ENCODE measurements around the gene POF1B.

POF1B gene

GRCh38 chrX:85375333-85375738, 4.1 kb downstream of the POF1B start:
- Histone ChIP-seq H3K36me3 (ENCODE audit: control insufficient read depth, low read length) (no peaks in the 10 kb centered on the region), H3K9me3 (ENCODE audit: control insufficient read depth, insufficient read depth, low read length) (no peaks in the 10 kb centered on the region), H3K4me3 (ENCODE audit: low read length) (no peak overlapping the region), H3K4me2 (ENCODE audit: low read length) (no peak overlapping the region), H3K4me1 (ENCODE audit: control insufficient read depth, low read length) (no peaks in the 10 kb centered on the region), H4K20me1 (ENCODE audit: control insufficient read depth, insufficient read depth, low read depth, low read length) (no peaks in the 10 kb centered on the region), H3K79me2 (ENCODE audit: control insufficient read depth, low read length) (no peaks in the 10 kb centered on the region), H3F3A (ENCODE audit: control insufficient read depth, insufficient read depth) (no peaks in the 10 kb centered on the region), H3K27me3 (ENCODE audit: control insufficient read depth, low read length) (no peaks in the 10 kb centered on the region), H3K27ac (ENCODE audit: low read depth, low read length) (no peak overlapping the region), H3K9me2 (replicated peaks; ENCODE audit: control insufficient read depth, low read length) (no peaks in the 10 kb centered on the region)
- TF ChIP-seq, protein P1, sequence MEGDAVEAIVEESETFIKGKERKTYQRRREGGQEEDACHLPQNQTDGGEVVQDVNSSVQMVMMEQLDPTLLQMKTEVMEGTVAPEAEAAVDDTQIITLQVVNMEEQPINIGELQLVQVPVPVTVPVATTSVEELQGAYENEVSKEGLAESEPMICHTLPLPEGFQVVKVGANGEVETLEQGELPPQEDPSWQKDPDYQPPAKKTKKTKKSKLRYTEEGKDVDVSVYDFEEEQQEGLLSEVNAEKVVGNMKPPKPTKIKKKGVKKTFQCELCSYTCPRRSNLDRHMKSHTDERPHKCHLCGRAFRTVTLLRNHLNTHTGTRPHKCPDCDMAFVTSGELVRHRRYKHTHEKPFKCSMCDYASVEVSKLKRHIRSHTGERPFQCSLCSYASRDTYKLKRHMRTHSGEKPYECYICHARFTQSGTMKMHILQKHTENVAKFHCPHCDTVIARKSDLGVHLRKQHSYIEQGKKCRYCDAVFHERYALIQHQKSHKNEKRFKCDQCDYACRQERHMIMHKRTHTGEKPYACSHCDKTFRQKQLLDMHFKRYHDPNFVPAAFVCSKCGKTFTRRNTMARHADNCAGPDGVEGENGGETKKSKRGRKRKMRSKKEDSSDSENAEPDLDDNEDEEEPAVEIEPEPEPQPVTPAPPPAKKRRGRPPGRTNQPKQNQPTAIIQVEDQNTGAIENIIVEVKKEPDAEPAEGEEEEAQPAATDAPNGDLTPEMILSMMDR (IDR thresholded peaks at IDR 0.05; ENCODE audit: low read depth, low read length, poor library complexity, severe bottlenecking) = no peak
- no peak for TF ChIP-seq EZH2phosphoT487 (IDR thresholded peaks at IDR 0.05; ENCODE audit: borderline replicate concordance, low read length)

DNA sequence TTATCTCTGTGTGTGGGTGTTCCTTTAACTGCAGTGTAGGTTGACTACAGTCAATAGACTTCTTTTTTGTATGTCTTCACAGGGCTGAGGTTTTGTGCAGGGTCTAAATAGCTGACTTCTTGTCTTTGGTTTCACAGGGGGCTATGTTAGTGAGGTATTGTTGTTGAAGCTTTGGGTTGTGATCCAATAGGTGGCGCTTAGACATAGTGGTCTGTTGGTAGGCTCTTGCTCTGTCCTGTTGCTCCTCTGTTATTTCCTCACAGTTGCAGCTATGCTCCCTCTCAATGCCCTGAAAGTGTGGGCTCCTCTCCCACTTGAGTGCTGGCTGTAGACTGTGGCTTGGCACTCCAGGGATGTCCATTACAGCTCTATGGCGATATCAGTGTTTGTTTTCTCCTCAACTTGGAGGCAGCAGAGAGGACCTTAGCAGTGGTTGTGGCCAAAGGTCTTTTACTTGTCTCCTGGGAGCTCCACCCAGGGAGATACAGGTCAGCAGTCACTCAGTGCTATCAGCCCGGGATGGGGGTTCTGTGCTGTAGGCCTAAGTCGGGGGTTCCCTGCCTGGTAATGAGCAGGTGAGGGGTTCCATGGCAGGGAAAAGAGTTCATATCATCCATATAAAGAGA, 14.0 kb downstream of the POF1B start:
- TF ChIP-seq EZH2phosphoT487 (IDR thresholded peaks at IDR 0.05; ENCODE audit: borderline replicate concordance, low read length) = no peak
- TF ChIP-seq, protein P1 (IDR thresholded peaks at IDR 0.05; ENCODE audit: low read depth, low read length, poor library complexity, severe bottlenecking) = no peak
- Histone ChIP-seq H3K27me3 (ENCODE audit: control insufficient read depth, low read length) (no peaks in the 10 kb centered on the region), H4K20me1 (ENCODE audit: control insufficient read depth, insufficient read depth, low read depth, low read length) (no peaks in the 10 kb centered on the region), H3F3A (ENCODE audit: control insufficient read depth, insufficient read depth) (no peaks in the 10 kb centered on the region), H3K36me3 (ENCODE audit: control insufficient read depth, low read length) (no peaks in the 10 kb centered on the region), H3K9me2 (replicated peaks; ENCODE audit: control insufficient read depth, low read length) (no peaks in the 10 kb centered on the region), H3K79me2 (ENCODE audit: control insufficient read depth, low read length) (no peaks in the 10 kb centered on the region), H3K27ac (ENCODE audit: low read depth, low read length) (no peak overlapping the region), H3K4me2 (ENCODE audit: low read length) (no peak overlapping the region), H3K9me3 (ENCODE audit: control insufficient read depth, insufficient read depth, low read length) (no peaks in the 10 kb centered on the region), H3K4me3 (ENCODE audit: low read length) (no peak overlapping the region), H3K4me1 (ENCODE audit: control insufficient read depth, low read length) (no peaks in the 10 kb centered on the region)

DNA sequence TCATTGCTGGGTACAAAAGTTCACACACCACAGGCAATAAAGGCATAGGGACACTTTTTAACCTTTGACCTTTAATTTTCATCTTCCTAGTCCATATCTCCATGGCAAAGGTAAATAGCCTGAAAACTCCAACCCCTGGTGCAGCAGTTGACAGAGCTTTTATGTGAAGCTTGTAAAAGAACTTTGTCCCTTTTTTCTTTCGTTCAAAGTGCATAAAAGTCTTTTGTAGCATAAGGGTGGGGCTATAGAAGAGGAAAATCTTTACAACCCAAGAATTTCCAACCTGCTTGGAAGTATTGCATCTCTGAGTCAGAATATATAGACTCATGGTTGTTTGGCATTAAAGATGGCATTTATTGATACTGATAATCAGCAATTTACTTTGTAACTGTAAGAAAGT, 20.4 kb downstream of the POF1B start:
- no peaks in the 10 kb centered on the region for H3K27me3 ChIP-seq (ENCODE audit: control insufficient read depth, low read length)
- no peaks in the 10 kb centered on the region for H3K36me3 ChIP-seq (ENCODE audit: control insufficient read depth, low read length)
- no peak overlapping the region for H3K27ac ChIP-seq (ENCODE audit: low read depth, low read length)
- H3K4me2 ChIP-seq (ENCODE audit: low read length) = no peak overlapping the region
- H3K9me3 ChIP-seq (ENCODE audit: control insufficient read depth, insufficient read depth, low read length) = no peaks in the 10 kb centered on the region
- H3K4me1 ChIP-seq (ENCODE audit: control insufficient read depth, low read length) = no peaks in the 10 kb centered on the region
- TF ChIP-seq, protein P1 (IDR thresholded peaks at IDR 0.05; ENCODE audit: low read depth, low read length, poor library complexity, severe bottlenecking) = no peak
- no peak for TF ChIP-seq EZH2phosphoT487 (IDR thresholded peaks at IDR 0.05; ENCODE audit: borderline replicate concordance, low read length)
- H3K79me2 ChIP-seq (ENCODE audit: control insufficient read depth, low read length) = no peaks in the 10 kb centered on the region
- no peaks in the 10 kb centered on the region for H3K9me2 ChIP-seq (replicated peaks; ENCODE audit: control insufficient read depth, low read length)
- H3F3A ChIP-seq (ENCODE audit: control insufficient read depth, insufficient read depth) = no peaks in the 10 kb centered on the region
- no peak overlapping the region for H3K4me3 ChIP-seq (ENCODE audit: low read length)
- no peaks in the 10 kb centered on the region for H4K20me1 ChIP-seq (ENCODE audit: control insufficient read depth, insufficient read depth, low read depth, low read length)
